Upper lobe of left lung (tissue), 4 donors: Measurements from ENCODE around the gene CEP41.

ENCODE experiments used
- EP300 ChIP-seq, 4 donors: sonication (generic); formaldehyde crosslinking; IDR thresholded peaks; one replicate each; pipeline ENCODE4 v1.5.1; 2017; ENCODE audit warnings: antibody characterized with exemption in 4 of 4, control low read depth in 2 of 4
- POLR2A ChIP-seq, 4 donors: fragments of 450-650 bp; IDR thresholded peaks; one replicate each; pipeline ENCODE4 v1.5.1; 2016 to 2017; ENCODE audit warnings: antibody characterized with exemption in 4 of 4, mild to moderate bottlenecking in 2 of 4
- POLR2AphosphoS5 ChIP-seq, 2 donors: sonication (generic); formaldehyde crosslinking; IDR thresholded peaks; one replicate each; pipeline ENCODE4 v1.5.1; 2017; ENCODE audit warnings: antibody characterized with exemption in 2 of 2
- TF ChIP-seq, protein P1 (sequence below), 6 experiments: fragments of 450-650 bp in 4 of 6; fragments of 200-600 bp in 2 of 6; sonication (generic) in 2 of 6; IDR thresholded peaks; one replicate each; pipeline ENCODE4 v1.5.1; 2016 to 2019; ENCODE audit warnings: antibody characterized with exemption in 6 of 6

DNA sequence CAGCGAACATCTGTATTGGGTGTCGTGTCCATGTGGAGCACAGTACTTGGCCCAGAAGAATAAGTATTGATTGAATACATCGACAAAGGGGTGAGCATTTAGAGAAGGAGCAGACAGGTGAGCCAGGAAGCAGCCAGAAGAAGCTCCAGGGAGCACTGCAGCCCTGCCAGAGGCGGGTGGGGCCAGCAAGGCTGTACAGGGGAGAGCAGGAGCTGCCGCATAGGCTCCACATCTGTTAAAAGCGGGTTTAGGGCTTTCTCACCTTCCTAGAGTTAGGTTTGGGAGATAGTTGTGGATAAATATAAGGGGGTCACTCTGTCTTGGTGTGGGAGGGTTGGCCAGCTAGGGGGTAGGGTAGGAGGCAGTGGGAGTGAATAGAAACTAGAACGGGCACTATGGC is 61.8 kb downstream of the CEP41 start:
- TF ChIP-seq, protein P1, sequence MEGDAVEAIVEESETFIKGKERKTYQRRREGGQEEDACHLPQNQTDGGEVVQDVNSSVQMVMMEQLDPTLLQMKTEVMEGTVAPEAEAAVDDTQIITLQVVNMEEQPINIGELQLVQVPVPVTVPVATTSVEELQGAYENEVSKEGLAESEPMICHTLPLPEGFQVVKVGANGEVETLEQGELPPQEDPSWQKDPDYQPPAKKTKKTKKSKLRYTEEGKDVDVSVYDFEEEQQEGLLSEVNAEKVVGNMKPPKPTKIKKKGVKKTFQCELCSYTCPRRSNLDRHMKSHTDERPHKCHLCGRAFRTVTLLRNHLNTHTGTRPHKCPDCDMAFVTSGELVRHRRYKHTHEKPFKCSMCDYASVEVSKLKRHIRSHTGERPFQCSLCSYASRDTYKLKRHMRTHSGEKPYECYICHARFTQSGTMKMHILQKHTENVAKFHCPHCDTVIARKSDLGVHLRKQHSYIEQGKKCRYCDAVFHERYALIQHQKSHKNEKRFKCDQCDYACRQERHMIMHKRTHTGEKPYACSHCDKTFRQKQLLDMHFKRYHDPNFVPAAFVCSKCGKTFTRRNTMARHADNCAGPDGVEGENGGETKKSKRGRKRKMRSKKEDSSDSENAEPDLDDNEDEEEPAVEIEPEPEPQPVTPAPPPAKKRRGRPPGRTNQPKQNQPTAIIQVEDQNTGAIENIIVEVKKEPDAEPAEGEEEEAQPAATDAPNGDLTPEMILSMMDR (IDR thresholded peaks at IDR 0.05): no peak
- TF ChIP-seq POLR2A (IDR thresholded peaks at IDR 0.05): no peak
- no peak for TF ChIP-seq POLR2AphosphoS5 (IDR thresholded peaks at IDR 0.05)
- no peak for TF ChIP-seq EP300 (IDR thresholded peaks at IDR 0.05)
